Measurements from ENCODE around the gene PAOX.

DNA sequence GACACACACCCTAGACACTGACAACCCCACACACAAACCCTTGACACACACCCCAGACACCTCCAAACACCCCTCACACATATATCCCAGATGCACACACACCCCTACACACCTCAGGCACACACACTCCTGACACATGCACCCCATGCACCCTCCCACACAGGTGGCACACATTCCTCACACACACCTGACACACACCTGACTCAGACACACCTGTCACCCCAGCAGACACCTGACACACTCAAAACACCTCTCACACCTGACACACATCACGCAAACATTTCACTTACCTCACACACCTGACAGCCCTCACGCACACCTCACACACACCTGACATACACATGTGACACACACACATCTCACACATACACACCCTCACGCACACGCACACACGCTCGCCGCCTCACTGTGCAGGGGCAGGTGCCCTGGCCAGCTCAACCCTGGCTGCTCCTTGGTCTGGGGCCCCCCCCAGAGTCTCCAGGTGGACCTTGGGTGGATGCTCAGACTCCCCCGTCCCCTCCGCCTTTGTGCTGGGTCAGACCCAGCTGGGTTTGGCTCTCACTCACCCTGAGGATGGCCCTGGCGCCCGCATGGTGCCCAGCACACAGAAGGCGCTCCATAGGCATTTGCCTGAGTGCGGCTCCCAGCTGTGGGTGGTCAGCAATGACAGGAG is 39.2 kb upstream of the PAOX start:
- TF ChIP-seq CREB1 (IDR thresholded peaks at IDR 0.05; ENCODE audit: low read depth) (no peak), TCF12 (IDR thresholded peaks at IDR 0.05; ENCODE audit: low read depth) (no peak), CEBPB (IDR thresholded peaks at IDR 0.05) (no peak), YY1 (IDR thresholded peaks at IDR 0.05; ENCODE audit: low read depth) (no peak), FOXM1 (IDR thresholded peaks at IDR 0.05; ENCODE audit: borderline replicate concordance, low read depth) (no peak), NFIC (IDR thresholded peaks at IDR 0.05) (no peak), ZBTB7A (IDR thresholded peaks at IDR 0.05; ENCODE audit: low read depth) (no peak)
- TF ChIP-seq, protein P1, sequence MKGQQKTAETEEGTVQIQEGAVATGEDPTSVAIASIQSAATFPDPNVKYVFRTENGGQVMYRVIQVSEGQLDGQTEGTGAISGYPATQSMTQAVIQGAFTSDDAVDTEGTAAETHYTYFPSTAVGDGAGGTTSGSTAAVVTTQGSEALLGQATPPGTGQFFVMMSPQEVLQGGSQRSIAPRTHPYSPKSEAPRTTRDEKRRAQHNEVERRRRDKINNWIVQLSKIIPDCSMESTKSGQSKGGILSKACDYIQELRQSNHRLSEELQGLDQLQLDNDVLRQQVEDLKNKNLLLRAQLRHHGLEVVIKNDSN (IDR thresholded peaks at IDR 0.05), result no peak
- TF ChIP-seq, protein P2, sequence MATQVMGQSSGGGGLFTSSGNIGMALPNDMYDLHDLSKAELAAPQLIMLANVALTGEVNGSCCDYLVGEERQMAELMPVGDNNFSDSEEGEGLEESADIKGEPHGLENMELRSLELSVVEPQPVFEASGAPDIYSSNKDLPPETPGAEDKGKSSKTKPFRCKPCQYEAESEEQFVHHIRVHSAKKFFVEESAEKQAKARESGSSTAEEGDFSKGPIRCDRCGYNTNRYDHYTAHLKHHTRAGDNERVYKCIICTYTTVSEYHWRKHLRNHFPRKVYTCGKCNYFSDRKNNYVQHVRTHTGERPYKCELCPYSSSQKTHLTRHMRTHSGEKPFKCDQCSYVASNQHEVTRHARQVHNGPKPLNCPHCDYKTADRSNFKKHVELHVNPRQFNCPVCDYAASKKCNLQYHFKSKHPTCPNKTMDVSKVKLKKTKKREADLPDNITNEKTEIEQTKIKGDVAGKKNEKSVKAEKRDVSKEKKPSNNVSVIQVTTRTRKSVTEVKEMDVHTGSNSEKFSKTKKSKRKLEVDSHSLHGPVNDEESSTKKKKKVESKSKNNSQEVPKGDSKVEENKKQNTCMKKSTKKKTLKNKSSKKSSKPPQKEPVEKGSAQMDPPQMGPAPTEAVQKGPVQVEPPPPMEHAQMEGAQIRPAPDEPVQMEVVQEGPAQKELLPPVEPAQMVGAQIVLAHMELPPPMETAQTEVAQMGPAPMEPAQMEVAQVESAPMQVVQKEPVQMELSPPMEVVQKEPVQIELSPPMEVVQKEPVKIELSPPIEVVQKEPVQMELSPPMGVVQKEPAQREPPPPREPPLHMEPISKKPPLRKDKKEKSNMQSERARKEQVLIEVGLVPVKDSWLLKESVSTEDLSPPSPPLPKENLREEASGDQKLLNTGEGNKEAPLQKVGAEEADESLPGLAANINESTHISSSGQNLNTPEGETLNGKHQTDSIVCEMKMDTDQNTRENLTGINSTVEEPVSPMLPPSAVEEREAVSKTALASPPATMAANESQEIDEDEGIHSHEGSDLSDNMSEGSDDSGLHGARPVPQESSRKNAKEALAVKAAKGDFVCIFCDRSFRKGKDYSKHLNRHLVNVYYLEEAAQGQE (IDR thresholded peaks at IDR 0.05; ENCODE audit: low read depth), result no peak
- TF ChIP-seq, protein P3, sequence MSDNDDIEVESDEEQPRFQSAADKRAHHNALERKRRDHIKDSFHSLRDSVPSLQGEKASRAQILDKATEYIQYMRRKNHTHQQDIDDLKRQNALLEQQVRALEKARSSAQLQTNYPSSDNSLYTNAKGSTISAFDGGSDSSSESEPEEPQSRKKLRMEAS (IDR thresholded peaks at IDR 0.05), result no peak

Measured in Ishikawa (cell line).